GM23338 (cell line): ENCODE data around the gene PPP1R9B.

Experiments used
- EZH2 ChIP-seq: fragments of 200-600 bp; sonication (generic); IDR thresholded peaks from one replicate; pipeline ENCODE4 v1.8.0; 2017; ENCODE audit warnings: antibody characterized with exemption, mild to moderate bottlenecking, low read depth; ENCODE audit not compliant: unreplicated experiment
- EZH2phosphoT487 ChIP-seq: fragments of 200-600 bp; sonication (generic); IDR thresholded peaks from one replicate; pipeline ENCODE4 v1.8.1; 2018; ENCODE audit warnings: antibody characterized with exemption; ENCODE audit not compliant: unreplicated experiment
- POLR2AphosphoS5 ChIP-seq: IDR thresholded peaks from 2 replicates; pipeline ENCODE4 v1.6.1; 2016; ENCODE audit warnings: antibody characterized with exemption, low read depth
- TF ChIP-seq, protein P1 (sequence below), 2 experiments: fragments of 200-600 bp in 1 of 2; sonication (generic) in 1 of 2; conservative IDR thresholded peaks; 2 replicates each; pipeline versions ENCODE4 v1.5.1 to v1.6.1; 2016 to 2017; ENCODE audit warnings: antibody characterized with exemption in 2 of 2, low read depth in 2 of 2, mild to moderate bottlenecking in 2 of 2, moderate library complexity in 1 of 2

DNA sequence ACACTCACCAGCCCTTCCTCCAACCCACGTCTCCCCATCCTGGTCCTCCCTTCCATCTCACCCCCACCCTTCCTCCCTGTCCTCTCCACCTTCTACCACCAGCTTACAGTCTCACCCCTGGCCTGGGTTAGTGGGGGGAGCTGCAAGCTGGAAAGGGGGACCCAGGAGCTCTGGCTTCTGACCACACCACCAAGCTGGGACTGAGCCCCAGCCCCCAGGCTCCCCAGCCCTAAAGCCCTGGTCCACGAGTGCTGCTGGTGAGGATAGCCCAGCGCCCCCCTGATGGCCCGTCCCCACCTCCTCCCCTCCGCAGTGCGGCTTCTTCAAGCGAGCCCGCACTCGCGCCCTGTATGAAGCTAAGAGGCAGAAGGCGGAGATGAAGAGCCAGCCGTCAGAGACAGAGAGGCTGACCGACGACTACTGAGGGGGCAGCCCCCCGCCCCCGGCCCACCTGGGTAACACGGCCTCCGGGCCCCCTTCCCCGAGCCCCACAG lies 62.5 kb downstream of the PPP1R9B start:
- TF ChIP-seq, protein P1, sequence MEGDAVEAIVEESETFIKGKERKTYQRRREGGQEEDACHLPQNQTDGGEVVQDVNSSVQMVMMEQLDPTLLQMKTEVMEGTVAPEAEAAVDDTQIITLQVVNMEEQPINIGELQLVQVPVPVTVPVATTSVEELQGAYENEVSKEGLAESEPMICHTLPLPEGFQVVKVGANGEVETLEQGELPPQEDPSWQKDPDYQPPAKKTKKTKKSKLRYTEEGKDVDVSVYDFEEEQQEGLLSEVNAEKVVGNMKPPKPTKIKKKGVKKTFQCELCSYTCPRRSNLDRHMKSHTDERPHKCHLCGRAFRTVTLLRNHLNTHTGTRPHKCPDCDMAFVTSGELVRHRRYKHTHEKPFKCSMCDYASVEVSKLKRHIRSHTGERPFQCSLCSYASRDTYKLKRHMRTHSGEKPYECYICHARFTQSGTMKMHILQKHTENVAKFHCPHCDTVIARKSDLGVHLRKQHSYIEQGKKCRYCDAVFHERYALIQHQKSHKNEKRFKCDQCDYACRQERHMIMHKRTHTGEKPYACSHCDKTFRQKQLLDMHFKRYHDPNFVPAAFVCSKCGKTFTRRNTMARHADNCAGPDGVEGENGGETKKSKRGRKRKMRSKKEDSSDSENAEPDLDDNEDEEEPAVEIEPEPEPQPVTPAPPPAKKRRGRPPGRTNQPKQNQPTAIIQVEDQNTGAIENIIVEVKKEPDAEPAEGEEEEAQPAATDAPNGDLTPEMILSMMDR (conservative IDR thresholded peaks at IDR 0.05; ENCODE audit: low read depth in 2 of 2): no peak
- TF ChIP-seq EZH2 (no peak), EZH2phosphoT487 (no peak), POLR2AphosphoS5 (no peak)
